Stimulated activated CD4-positive, alpha-beta T cell treated with anti-CD3 and anti-CD28 coated beads, Interleukin-4, amount 100 ng/mL, for 1 hour (primary cell): Measurements from ENCODE around the gene GRK7.
A peak's percentile ranks its signal among the peaks of the same experiment; 100 is the strongest.

Source experiments
- DNase-seq: peaks from one replicate; pipeline ENCODE4 v3.0.0-alpha.2; 2020

The GRK7 gene, protein sequence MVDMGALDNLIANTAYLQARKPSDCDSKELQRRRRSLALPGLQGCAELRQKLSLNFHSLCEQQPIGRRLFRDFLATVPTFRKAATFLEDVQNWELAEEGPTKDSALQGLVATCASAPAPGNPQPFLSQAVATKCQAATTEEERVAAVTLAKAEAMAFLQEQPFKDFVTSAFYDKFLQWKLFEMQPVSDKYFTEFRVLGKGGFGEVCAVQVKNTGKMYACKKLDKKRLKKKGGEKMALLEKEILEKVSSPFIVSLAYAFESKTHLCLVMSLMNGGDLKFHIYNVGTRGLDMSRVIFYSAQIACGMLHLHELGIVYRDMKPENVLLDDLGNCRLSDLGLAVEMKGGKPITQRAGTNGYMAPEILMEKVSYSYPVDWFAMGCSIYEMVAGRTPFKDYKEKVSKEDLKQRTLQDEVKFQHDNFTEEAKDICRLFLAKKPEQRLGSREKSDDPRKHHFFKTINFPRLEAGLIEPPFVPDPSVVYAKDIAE (N-terminal part only)

DNA sequence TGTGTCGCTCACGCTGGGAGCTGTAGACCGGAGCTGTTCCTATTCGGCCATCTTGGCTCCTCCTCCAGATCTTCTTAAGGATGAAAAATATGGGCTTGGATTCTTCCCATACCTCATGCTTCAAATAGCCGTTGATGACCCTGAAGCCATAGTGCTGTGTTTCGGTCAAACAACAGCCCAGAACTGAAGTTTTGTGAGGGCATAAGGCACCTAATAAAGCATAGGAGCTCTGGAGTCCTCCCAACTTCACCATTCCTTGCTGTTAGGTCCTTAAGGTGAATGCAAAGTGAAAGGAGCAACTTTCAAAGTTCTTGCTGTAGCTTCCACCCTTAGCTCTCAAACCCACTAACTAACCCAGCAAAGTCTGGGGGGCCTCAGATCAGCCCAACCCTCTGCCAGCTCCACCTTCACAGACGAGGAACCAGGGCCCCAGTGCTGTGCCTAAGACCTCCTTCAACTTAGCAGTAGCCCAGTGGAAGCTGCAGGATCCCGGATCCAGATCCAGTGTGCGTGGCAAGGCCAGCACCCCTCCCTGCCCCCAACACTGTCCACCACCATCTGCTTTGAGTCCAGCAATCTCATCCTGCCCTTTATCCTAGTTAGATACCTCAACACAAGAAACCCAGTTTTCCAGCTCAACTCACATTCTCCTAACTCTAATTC is at the start of gene GRK7:
GRK7 (plus strand) TSS at position 321 of the 663 bp plus-strand sequence. CDS start 14,877 bp downstream, outside the sequence.
- no peak for DNase-seq

DNA sequence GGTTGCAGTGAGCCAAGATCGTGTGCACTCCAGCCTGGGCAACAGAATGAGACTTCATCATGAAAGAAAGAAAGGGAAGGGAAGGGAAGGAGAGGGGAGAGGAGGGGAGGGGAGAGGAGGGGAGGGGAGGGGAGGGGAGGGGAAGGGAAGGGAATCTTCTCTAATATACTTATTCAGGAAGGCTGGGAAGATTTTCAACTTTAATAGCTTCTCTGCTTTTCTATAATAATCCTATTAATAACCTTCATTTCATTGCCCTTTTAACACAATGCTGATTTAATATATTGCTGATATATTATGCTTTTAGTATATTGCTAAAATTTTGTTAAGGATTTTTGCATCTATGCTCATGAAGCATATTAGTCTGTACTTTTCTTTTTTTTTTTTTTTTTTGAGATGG is 48.5 kb upstream of the GRK7 start:
- no peak for DNase-seq

DNA sequence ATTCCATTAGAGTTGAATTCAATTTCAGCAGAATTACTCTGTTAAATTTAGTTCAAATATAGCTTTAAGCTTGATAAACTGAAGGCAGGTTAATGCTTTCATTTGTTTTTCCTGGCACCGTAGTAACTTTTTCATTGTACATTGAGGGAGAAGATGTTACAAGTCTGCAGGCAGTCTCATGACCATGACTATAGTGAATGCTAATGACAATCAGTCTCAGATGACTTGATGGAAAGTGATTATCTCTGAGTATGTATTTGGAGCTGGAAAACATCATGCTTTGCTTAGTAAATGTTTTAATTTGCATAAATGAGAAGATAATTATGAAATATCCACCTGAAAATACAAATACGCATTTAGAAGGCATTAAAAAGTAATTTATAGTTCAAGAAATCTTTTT is 41.1 kb upstream of the GRK7 start:
- DNase-seq = no peak

DNA sequence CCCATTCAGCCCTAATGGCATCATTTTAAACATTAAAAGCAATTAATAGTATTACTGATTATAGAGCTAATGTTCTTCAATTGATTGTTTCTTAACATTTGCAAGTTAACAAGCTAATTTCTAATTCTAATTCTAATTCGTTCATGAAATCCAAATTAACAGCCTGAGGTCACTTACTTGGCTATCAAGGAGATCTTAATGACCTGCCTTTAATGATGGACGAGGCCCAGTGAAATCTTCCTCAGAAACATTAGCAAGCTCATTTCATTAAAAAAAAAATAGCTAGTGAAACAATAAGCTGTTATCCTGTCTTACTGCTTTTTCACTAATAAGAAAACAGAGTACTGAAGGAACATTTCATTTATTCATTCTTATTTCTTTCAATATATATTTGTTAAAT is 40.6 kb upstream of the GRK7 start:
- DNase-seq = no peak

DNA sequence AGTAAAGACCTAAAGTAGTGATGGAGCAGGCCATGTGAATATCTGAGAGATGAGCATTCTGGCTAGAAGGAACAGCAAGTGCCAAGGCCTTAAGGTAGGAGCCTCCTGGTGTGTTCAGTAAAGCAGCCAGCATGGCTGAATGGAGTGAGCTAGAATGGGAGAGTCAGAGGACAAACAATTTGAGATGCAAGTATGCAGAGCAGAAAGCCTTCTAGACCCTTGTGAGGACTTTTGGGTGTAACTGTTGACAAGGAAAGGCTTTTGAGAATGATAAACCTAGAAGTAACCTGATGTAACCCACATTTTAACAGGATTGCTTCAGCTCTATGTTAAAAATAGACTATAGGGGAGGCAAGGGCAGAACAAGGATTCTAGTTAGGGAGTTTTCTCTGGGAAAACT is 40.0 kb upstream of the GRK7 start:
- DNase-seq = no peak

DNA sequence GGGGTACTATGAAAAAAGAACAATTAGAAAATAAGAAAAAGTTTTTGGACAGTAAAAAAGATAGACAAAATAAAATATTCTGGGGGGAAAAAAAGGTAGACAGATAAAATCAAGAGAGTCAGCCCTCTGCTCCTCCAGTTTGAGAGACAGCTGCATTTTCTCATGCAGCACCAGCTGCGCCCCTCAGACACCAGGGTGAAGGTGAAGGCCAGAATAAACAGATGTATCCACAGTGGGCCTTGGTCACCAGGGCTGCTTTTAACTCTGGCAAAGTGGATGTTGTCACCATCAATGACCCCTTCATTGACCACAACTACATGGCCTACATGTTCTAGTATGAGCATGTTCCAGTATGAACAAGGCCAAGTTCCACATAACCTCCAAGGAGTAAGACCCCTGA is 39.0 kb upstream of the GRK7 start:
- no peak for DNase-seq

DNA sequence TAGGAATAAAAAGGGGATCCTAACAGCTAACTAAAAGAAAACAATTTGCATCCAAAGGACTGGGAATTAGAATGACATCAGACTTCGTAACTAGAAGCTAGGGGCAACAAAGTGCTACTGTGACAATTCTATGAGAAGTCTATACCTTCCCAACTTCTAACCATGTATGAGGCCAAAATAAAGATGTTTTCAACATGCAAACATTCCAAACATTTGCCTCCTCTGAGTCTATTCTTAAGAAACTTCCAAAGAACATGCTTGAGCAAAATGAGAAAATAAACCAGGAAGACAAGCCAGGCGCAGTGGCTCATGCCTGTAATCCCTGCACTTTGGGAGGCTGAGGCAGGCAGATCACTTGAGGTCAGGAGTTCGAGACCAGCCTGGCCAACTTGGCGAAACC is 38.2 kb upstream of the GRK7 start:
- no peak for DNase-seq

DNA sequence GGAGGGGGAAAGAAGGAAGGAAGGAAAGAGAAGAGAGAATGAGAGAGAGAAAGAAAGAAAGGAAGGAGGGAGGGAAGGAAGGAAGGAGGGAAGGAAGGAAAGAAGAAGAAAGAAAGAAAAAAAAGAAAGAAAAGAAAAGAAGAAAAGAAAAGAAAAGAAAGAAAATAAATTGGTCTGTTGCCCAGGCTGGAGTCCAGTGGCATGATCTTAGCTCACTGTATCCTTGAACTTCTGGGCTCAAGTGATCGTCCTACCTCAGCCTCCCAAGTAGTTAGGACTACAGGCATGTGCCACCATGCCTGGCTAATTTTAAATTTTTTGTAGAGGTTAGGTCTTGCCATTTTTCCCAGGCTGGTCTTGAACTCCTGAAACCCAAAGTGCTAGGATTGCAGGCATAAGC is 36.7 kb upstream of the GRK7 start:
- no peak for DNase-seq

DNA sequence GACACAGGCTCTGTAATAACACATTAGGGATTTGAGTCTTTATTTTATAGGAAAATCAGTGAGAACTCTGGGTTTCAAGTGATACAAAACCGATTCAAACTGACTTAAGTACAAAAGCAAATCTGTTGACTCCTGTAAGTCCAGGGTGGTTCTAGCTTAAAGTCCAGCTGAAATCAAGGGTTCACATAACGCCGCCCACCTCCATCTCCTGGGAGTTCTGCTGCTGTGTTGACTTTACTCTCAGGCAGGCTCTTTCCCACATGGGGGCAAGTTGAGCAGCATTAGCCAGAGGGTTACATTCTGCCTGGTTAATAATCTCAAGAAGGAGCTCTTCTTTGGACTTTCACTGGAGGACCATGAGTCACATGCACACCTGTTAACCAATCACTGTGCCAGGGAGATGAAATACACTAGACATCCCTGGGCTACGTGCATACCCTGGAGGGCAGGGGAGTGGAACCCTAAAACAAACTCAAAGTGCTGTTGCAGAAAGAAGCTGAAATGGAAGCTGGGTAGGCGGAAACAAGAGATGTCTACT is 34.8 kb upstream of the GRK7 start:
- DNase-seq = no peak

DNA sequence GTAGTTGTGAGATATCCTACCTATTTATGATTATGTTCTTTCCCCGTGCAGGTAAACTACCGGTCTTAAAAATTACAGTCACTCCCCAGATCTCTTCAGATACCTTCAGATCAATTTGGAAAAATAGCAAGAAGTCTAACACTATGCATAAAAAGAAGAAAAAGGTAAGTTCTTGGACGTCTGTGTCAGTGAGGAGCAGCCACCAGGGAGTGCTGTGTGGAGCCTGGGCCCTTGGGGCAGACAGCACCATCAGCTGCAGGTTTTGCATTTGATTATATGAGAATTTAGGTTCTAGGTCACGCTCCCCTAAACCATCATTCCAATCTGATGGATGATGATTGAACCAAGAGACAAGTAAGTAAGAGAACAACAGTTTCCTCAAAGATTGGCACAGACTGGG is 34.0 kb upstream of the GRK7 start:
- DNase-seq = no peak

DNA sequence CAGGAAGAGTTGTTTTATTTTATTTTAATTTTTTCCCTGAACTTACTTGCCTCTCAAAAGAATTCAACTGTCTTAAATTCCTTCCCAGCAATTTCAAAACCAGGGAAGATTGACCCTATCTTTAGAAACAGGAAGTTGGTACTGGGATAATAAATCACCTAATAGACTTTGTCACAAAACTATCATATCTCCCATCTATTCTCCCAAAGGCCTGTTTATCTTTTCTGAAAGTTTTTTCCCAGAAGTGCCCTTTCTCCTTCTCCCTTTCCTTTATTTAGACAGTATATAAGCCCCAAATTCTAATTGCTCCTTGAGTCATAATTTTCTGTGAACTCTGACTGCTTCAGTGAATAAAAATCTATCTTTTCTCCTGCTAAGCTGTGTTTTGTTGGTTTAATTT is 28.0 kb upstream of the GRK7 start:
- DNase-seq = no peak

DNA sequence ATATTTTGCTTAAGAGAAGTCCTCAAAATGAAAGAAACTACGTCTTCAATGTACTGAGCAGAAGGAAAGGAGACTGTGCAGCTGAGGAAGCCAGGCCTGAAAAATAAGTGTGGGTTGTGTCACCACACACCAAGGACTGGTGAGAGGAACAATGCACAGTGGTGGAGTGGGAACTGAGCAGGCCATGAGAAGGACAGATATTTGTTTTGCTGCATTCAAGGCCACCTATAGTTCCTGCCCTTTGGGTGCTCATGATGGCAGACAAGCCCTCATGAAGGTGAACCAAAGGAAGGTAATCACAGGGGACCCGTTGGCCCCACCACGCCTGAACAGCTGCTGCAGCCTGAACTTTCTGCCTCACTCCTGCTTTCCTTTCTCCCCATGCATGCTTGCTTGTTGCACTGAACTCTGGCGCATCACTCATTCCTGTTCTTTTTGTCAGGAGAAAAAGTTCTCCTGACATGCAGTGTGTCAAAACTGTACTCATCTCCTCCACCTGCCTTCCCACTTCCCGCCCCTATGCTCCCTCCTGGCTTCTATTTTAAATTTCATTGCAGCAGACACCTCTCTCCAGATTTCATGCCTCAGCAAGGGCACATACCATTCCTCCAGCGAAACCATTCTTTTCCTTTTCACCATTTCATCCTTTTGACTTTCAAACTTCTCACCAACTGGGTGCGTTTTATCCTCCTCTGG is 27.3 kb upstream of the GRK7 start:
- no peak for DNase-seq

DNA sequence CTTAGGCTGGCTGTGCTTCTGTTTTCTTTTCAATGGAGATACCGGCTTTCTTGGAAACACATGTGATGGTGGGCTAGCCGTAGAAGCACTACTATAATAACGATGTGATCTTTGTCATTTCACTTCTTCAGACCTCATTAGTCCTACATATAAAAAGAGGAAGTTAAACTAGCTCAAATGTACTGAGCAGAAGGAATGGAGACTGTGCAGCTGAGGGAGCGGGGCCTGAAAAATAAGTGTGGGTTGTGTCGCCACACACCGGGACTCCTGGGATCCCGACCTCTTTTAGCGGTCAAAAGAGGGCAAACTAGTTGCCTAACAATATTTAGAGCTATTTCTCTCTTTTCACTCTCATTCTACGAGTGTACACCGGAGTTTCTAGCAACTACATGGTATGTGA is 26.1 kb upstream of the GRK7 start:
- no peak for DNase-seq

DNA sequence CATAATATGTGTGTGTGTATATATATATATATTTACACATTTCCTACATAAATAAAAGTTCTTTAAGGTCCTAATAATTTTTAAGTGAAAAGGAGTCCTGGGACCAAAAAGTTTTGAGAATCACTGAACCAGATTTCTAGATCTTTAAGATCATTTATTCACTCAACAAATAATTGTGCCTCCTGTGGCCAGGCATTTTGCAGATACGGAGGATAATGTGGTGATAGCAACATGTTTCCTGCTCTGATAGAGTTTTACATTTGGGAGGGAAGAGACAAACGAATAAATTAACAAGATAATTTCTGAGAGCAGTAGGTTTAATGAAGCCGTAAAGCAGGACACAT is 25.6 kb upstream of the GRK7 start:
- no peak for DNase-seq

DNA sequence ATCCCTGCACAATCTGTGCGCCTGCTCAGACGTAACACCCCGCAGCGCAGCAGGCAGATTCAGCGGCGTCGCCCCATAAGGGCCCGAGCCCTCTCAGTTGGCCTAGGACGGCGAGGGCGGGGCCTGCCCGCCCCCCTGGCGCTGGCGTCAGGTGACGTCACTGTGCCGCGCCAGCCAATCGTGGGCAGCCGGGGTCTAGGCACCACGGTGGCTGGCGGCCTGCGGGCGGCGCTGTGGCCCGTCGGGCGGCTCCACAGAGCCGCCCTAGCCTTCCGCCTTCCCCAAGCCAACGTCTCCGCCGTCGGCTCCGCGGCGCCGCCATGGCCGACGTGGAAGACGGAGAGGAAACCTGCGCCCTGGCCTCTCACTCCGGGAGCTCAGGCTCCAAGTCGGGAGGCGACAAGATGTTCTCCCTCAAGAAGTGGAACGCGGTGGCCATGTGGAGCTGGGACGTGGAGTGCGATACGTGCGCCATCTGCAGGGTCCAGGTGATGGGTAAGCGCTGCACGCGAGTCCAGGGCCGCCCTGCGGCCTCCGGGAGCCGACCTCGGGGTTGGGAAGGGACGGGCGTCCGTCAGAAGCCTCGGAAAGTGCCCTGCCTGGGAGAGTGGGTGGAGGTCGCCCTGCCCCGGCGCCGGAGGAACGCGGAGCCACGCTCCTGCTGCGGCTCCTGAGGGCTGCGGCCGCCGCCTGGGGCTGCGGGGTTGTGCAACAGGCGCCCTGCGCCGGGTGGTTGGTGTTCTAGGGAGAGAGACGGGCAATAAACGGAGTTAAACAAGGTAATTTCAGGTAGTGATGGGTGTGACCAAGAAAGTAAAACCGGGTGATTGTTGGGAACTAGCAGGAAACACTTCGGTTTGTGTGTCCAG is 25.0 kb upstream of the GRK7 start, which contains the start of gene RNF7:
RNF7 (plus strand) TSS at position 277 of the 869 bp plus-strand sequence; CDS start at position 321, 44 bp downstream.
- peak; percentile 97 for DNase-seq

DNA sequence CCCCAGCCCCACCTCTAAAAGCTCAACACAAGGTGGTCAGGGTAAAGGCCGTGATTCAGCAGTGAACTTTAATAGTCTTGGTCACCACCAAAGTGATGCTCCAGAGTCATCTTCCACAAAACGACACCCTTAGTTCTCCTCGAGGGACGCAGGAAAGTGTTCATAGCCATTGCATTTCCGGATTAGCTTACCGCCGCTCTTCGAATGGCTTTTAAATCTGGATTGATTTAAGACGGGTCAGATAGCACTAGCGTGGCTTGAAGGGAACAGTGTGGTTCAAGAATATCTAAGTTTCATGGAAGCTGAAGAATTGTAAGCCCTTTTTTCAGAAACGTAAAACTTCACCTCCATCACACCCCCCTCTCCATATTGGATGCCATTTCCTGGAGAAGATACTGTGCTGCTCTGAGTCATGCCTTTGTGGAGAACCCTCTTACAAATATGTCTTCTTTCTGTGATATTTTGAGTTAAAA is 24.3 kb upstream of the GRK7 start:
- DNase-seq = no peak

DNA sequence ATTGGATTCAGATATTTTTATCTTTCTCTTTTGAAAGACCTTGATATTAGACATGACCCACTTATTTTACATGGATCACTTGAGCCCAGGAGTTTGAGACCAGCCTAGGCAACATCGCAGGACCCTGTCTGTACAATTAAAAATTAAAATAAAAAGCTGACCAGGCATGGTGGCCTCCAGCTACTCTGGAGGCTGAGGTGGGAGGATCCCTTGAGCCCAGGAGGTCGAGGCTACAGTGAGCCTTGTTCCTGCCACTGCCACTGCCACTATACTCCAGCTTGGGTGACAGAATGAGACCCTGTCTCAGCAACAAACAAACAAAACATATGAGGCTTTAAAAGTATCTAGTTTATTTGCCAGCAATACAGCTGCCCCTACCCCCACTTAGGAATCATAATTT is 23.5 kb upstream of the GRK7 start:
- DNase-seq = no peak

DNA sequence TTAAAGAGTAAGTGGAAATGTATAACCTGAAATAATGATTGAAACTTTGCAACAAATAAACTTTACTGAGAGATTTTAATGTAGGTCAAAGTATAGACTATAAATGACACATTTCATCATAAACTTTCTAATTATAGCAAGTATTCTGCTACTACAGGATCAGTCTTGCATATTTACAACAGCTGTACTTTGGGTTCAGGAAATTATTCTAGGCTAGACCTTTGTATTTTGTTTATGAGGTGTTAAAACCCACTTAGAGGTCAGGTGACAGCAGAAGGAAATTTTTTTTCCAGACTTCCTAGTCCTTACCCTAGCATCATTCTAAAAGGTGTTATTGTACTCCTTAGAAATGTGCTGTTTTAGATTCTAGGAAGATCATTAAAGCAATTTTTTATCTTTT is 22.9 kb upstream of the GRK7 start:
- DNase-seq = no peak

DNA sequence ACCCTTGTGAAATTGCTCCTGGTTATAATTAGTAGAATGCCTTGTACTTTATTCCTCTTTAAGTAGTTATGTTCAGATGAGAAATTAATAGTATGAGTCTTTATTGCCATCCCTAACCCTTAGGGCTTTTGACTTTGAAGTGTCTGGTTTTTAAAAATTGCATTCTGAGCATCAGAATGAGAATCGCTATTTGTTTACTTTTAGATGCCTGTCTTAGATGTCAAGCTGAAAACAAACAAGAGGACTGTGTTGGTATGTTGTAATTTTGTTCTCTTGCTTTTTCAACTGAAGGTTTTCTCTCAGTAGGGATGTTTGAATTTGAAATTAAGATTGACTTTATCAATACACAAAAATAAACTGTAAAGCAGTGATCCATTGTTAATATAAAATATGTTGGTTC is 19.9 kb upstream of the GRK7 start:
- no peak for DNase-seq

DNA sequence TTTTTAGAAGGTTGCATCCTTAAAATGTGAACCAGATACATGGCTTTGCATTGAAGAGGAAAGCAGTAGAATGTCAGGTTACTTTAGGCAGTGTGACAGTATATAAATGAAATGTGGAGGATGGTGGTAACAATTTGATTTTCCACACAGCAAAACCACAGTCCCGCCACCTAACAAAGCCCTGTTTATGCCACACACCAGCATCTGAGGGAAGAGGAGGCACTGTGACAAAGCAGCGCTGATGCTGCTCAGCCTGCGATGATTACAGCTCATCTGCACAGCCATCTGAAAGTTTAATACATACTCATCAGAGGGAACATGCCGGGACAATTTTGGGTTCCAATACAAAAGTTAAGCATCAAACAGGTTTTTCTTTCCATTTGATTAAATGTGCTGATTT is 16.2 kb upstream of the GRK7 start:
- DNase-seq = no peak

DNA sequence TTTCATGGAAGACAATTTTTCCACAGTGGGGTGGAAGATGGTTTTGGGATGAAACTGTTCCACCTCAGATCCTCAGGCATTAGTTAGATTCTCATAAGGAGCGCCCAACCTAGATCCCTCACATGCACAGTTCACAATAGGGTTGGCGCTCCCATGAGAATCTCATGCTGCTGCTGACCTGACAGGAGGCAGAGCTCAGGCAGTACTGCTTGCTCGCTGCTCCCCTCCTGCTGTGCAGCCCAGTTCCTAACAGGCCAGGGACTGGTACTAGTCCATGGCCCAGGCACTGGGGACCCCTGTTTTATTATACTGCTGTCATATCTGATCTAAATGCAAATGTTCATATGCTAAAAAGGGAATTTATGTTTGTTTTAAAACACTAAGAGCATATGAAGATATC is 9.8 kb upstream of the GRK7 start:
- DNase-seq = no peak

DNA sequence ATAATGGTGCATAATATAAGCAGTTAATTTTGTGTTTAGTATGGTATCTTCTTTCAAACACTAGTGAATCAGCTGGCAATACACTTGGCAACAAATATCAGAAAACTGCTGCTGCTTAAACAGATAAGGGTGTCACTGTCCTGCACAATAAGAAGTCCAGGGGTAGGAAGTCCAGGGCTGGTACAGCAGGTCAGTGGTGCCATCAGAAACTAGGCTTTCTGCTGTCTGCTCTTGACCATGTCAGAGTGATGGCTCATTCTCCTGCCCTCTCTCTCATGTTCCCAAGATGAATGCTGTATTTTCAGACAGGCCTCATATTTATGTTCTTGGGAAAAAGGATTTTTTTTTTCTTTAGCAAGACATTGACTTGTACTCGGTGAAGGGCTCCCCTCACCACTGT is 9.2 kb upstream of the GRK7 start:
- DNase-seq = no peak
